OCI-LY3 (cell line): Measurements from ENCODE around the gene GUCY1B1.

Source experiments
- H2AFZ ChIP-seq: fragments of 200-600, 300-600 bp; shearing (Covaris generic); 2 replicates; pipeline ENCODE4 v1.6.0; 2014; ENCODE audit warnings: antibody characterized with exemption, low read depth, low read length
- H3K27ac ChIP-seq: fragments of 200-600, 300-600 bp; sonication (generic); 2 replicates; pipeline ENCODE4 v1.5.1; 2014; ENCODE audit warnings: mild to moderate bottlenecking, low read length, moderate library complexity, mixed read lengths
- H3K27me3 ChIP-seq: fragments of 200-600, 300-600 bp; sonication (generic); 2 replicates; pipeline ENCODE4 v1.6.1; 2014; ENCODE audit warnings: low read depth, low read length, mixed read lengths
- H3K36me3 ChIP-seq: fragments of 200-600, 300-600 bp; sonication (generic); replicated peaks from 2 replicates; pipeline ENCODE3; 2014; ENCODE audit warnings: low read depth, low read length, mixed read lengths
- H3K4me1 ChIP-seq: fragments of 300-600, 200-600 bp; sonication (generic); 2 replicates; pipeline ENCODE4 v1.6.1; 2014; ENCODE audit warnings: low read length, mixed read lengths
- H3K4me2 ChIP-seq: fragments of 200-600, 300-600 bp; sonication (generic); 2 replicates; pipeline ENCODE4 v1.6.1; 2014; ENCODE audit warnings: low read length, mixed read lengths
- H3K4me3 ChIP-seq: fragments of 300-600, 200-600 bp; sonication (generic); 2 replicates; pipeline ENCODE4 v1.5.1; 2014; ENCODE audit warnings: antibody characterized with exemption, mild to moderate bottlenecking, low read length, moderate library complexity
- H3K79me2 ChIP-seq: fragments of 300-600, 200-600 bp; shearing (Covaris generic); 2 replicates; pipeline ENCODE4 v1.6.1; 2014; ENCODE audit warnings: mild to moderate bottlenecking, low read length, mixed read lengths
- H3K9ac ChIP-seq: fragments of 300-600, 200-600 bp; shearing (Covaris generic); 2 replicates; pipeline ENCODE4 v1.6.0; 2014; ENCODE audit warnings: mild to moderate bottlenecking, low read length, moderate library complexity
- H3K9me3 ChIP-seq: fragments of 200-600, 300-600 bp; shearing (Covaris generic); 2 replicates; pipeline ENCODE4 v1.6.1; 2014; ENCODE audit warnings: low read length, mixed read lengths; ENCODE audit not compliant: insufficient read depth
- H4K20me1 ChIP-seq: fragments of 200-600, 300-600 bp; sonication (generic); 2 replicates; pipeline ENCODE4 v1.6.1; 2016; ENCODE audit warnings: low read length, mixed read lengths; ENCODE audit not compliant: insufficient read depth
- EZH2phosphoT487 ChIP-seq: fragments of 200-600 bp; shearing (Covaris generic); IDR thresholded peaks from 2 replicates; pipeline ENCODE4 v1.6.1; 2018; ENCODE audit warnings: antibody characterized with exemption, mixed run types, low read depth
- TF ChIP-seq, protein P1 (sequence below): fragments of 200-600, 300-600 bp; sonication (generic); IDR thresholded peaks from 2 replicates; pipeline ENCODE4 v1.5.1; 2014; ENCODE audit warnings: antibody characterized with exemption, low read length, low read depth

GUCY1B1 gene

DNA sequence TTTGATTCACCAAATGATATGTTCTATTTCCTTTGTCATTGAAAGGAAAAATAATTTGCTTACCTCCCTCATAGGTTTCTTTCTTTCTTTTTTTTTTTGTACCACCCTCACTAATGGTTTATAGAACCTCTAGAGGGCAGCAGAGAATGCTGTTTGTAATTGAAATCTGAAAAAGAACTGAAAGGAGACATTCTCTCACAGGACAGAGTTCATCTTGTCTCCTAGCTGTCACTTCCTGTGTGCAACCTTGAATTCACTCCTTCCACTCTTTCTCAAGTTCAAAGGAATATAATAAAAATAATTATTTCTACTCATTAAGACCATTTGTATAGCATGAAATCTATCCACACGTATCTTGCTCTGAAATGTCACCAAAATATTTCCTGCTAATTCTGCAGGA is 51.0 kb downstream of the GUCY1B1 start:
- Histone ChIP-seq H3K4me1 (no peaks in the 10 kb centered on the region), H3K27ac (no peak overlapping the region), H3K27me3 (no peaks in the 10 kb centered on the region), H3K9me3 (peaks cover 4% of the 10 kb centered on the region), H2AFZ (peak overlapping the region; percentile 99), H3K36me3 (no peaks in the 10 kb centered on the region), H3K4me2 (peak overlapping the region; percentile 39), H3K4me3 (no peak overlapping the region), H3K9ac (no peak overlapping the region), H4K20me1 (no peaks in the 10 kb centered on the region), H3K79me2 (no peaks in the 10 kb centered on the region)
- TF ChIP-seq, protein P1, sequence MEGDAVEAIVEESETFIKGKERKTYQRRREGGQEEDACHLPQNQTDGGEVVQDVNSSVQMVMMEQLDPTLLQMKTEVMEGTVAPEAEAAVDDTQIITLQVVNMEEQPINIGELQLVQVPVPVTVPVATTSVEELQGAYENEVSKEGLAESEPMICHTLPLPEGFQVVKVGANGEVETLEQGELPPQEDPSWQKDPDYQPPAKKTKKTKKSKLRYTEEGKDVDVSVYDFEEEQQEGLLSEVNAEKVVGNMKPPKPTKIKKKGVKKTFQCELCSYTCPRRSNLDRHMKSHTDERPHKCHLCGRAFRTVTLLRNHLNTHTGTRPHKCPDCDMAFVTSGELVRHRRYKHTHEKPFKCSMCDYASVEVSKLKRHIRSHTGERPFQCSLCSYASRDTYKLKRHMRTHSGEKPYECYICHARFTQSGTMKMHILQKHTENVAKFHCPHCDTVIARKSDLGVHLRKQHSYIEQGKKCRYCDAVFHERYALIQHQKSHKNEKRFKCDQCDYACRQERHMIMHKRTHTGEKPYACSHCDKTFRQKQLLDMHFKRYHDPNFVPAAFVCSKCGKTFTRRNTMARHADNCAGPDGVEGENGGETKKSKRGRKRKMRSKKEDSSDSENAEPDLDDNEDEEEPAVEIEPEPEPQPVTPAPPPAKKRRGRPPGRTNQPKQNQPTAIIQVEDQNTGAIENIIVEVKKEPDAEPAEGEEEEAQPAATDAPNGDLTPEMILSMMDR, result peak; percentile 85
- no peak for TF ChIP-seq EZH2phosphoT487

DNA sequence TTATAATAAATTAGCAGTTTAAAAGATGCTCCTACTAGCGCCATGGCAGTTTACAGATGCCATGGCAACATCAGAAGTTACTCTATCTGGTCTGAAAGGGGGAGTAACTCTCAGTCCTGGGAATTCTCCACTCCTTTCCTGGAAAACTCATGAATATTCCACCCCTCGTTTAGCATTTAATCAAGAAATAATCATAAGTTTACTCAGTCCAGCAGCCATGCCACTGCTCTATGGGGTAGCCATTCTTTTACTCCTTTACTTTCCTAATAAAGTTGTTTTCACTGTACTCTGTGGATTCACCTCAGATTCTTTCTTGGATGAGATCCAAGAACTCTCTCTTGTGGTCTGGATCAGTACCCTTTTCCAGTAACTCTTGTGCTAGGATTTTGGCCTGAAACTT is 52.3 kb downstream of the GUCY1B1 start:
- TF ChIP-seq, protein P1, result no peak
- TF ChIP-seq EZH2phosphoT487, result no peak
- no peaks in the 10 kb centered on the region for H3K36me3 ChIP-seq
- no peak overlapping the region for H3K4me2 ChIP-seq
- H3K27me3 ChIP-seq, result no peaks in the 10 kb centered on the region
- H3K79me2 ChIP-seq, result no peaks in the 10 kb centered on the region
- H3K4me1 ChIP-seq, result no peaks in the 10 kb centered on the region
- H4K20me1 ChIP-seq, result no peaks in the 10 kb centered on the region
- H3K9me3 ChIP-seq, result peaks cover 4% of the 10 kb centered on the region
- peak overlapping the region; percentile 99 for H2AFZ ChIP-seq
- no peak overlapping the region for H3K9ac ChIP-seq
- no peak overlapping the region for H3K27ac ChIP-seq
- H3K4me3 ChIP-seq, result no peak overlapping the region

DNA sequence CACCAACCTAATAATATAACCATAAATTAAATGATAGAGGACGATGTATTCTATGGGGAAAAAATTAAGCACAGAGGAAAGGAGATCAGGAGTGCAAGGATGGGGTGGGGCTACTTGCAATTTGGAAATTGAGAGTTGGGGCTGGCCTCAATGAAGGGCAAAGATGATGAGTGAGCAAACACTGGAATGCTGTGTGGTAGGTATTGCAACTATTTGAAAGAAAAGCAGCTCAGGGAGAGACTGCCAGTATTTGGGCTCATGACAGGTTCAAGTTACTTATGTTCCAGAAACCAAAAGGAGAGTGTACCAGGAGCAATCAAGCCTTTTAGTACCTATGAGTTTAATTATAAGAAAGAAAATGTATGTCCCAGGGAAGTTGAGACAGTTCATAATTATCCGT is 59.8 kb downstream of the GUCY1B1 start:
- no peak overlapping the region for H3K9ac ChIP-seq
- no peaks in the 10 kb centered on the region for H3K4me1 ChIP-seq
- TF ChIP-seq, protein P1, result no peak
- no peak for TF ChIP-seq EZH2phosphoT487
- no peaks in the 10 kb centered on the region for H3K27me3 ChIP-seq
- no peaks in the 10 kb centered on the region for H3K36me3 ChIP-seq
- H2AFZ ChIP-seq, result no peak overlapping the region
- no peaks in the 10 kb centered on the region for H3K79me2 ChIP-seq
- H3K4me3 ChIP-seq, result no peak overlapping the region
- no peaks in the 10 kb centered on the region for H3K9me3 ChIP-seq
- no peak overlapping the region for H3K27ac ChIP-seq
- H4K20me1 ChIP-seq, result no peaks in the 10 kb centered on the region
- H3K4me2 ChIP-seq, result no peak overlapping the region

GRCh38 chr4:155819066-155819465 is 60.2 kb downstream of the GUCY1B1 start:
- no peaks in the 10 kb centered on the region for H3K4me1 ChIP-seq
- H3K27ac ChIP-seq, result no peak overlapping the region
- H3K9me3 ChIP-seq, result no peaks in the 10 kb centered on the region
- H3K4me2 ChIP-seq, result no peak overlapping the region
- no peaks in the 10 kb centered on the region for H3K36me3 ChIP-seq
- no peaks in the 10 kb centered on the region for H3K27me3 ChIP-seq
- H3K79me2 ChIP-seq, result no peaks in the 10 kb centered on the region
- no peaks in the 10 kb centered on the region for H4K20me1 ChIP-seq
- TF ChIP-seq EZH2phosphoT487, result no peak
- TF ChIP-seq, protein P1, result no peak
- no peak overlapping the region for H2AFZ ChIP-seq
- H3K4me3 ChIP-seq, result no peak overlapping the region
- H3K9ac ChIP-seq, result no peak overlapping the region
